Sigmoid colon (tissue), 4 donors: Measurements from ENCODE around the gene MOGAT2.
"Not testable (repeated sequence)": the region's sequence is repeated elsewhere in the genome, so short reads cannot be mapped to it uniquely, and the experiment has no call there.

ENCODE experiments used
- EP300 ChIP-seq, 4 donors: sonication (generic); formaldehyde crosslinking; IDR thresholded peaks; one replicate each; pipeline ENCODE4 v1.6.1; 2017; ENCODE audit warnings: antibody characterized with exemption in 4 of 4
- POLR2AphosphoS5 ChIP-seq, 4 donors: sonication (generic); formaldehyde crosslinking; IDR thresholded peaks; one replicate each; pipeline ENCODE4 v1.6.1; 2017; ENCODE audit warnings: antibody characterized with exemption in 4 of 4
- TF ChIP-seq, protein P1 (sequence below), 4 experiments: fragments of 450-650 bp in 3 of 4; fragments of 200-600 bp in 1 of 4; IDR thresholded peaks; one replicate each; pipeline ENCODE4 v1.5.1; 2016 to 2019; ENCODE audit warnings: antibody characterized with exemption in 4 of 4, mild to moderate bottlenecking in 3 of 4, moderate library complexity in 2 of 4

DNA sequence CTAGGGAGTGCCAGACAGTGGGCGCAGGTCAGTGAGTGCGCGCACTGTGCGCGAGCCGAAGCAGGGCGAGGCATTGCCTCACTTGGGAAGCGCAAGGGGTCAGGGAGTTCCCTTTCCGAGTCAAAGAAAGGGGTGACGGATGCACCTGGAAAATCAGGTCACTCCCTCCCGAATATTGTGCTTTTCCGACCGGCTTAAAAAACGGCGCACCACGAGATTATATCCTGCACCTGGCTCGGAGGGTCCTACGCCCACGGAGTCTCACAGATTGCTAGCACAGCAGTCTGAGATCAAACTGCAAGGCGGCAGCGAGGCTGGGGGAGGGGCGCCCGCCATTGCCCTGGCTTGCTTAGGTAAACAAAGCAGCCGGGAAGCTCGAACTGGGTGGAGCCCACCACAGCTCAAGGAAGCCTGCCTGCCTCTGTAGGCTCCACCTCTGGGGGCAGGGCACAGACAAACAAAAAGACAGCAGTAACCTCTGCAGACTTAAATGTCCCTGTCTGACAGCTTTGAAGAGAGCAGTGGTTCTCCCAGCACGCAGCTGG lies 31.2 kb downstream of the MOGAT2 start:
- TF ChIP-seq, protein P1, sequence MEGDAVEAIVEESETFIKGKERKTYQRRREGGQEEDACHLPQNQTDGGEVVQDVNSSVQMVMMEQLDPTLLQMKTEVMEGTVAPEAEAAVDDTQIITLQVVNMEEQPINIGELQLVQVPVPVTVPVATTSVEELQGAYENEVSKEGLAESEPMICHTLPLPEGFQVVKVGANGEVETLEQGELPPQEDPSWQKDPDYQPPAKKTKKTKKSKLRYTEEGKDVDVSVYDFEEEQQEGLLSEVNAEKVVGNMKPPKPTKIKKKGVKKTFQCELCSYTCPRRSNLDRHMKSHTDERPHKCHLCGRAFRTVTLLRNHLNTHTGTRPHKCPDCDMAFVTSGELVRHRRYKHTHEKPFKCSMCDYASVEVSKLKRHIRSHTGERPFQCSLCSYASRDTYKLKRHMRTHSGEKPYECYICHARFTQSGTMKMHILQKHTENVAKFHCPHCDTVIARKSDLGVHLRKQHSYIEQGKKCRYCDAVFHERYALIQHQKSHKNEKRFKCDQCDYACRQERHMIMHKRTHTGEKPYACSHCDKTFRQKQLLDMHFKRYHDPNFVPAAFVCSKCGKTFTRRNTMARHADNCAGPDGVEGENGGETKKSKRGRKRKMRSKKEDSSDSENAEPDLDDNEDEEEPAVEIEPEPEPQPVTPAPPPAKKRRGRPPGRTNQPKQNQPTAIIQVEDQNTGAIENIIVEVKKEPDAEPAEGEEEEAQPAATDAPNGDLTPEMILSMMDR (IDR thresholded peaks at IDR 0.05), result not testable (repeated sequence)
- TF ChIP-seq POLR2AphosphoS5, EP300 (IDR thresholded peaks at IDR 0.05): not testable (repeated sequence)
